GM12873 (cell line): ENCODE data around the gene GPX1.

ENCODE experiments used
- TF ChIP-seq, protein P1 (sequence below): IDR thresholded peaks from 2 replicates; pipeline ENCODE4 v1.5.1; 2012; ENCODE audit warnings: low read depth, mild to moderate bottlenecking, moderate library complexity, low read length, control low read depth; ENCODE audit not compliant: insufficient read depth; ENCODE audit errors: missing control alignments

Gene GPX1

GRCh38 chr3:49333916-49334633 is 24.1 kb downstream of the GPX1 start:
- TF ChIP-seq, protein P1, sequence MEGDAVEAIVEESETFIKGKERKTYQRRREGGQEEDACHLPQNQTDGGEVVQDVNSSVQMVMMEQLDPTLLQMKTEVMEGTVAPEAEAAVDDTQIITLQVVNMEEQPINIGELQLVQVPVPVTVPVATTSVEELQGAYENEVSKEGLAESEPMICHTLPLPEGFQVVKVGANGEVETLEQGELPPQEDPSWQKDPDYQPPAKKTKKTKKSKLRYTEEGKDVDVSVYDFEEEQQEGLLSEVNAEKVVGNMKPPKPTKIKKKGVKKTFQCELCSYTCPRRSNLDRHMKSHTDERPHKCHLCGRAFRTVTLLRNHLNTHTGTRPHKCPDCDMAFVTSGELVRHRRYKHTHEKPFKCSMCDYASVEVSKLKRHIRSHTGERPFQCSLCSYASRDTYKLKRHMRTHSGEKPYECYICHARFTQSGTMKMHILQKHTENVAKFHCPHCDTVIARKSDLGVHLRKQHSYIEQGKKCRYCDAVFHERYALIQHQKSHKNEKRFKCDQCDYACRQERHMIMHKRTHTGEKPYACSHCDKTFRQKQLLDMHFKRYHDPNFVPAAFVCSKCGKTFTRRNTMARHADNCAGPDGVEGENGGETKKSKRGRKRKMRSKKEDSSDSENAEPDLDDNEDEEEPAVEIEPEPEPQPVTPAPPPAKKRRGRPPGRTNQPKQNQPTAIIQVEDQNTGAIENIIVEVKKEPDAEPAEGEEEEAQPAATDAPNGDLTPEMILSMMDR, result no peak

DNA sequence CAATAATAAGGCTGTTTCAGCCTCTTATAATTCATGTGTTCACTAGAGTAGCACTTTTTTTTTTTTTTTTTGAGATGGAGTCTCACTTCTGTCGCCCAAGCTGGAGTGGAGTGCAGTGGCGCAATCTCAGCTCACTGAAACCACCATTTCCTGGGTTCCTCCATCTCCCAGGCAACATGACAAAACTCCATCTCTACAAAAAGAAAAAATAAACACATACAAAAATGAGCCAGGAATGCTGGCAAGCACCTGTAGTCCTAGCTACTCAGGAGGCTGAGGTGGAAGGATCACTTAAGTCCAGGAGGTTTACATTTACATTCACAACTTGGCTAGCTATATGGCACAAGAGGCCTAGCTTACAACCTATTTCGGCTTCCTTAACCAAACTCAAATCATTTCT is 25.1 kb downstream of the GPX1 start:
- TF ChIP-seq, protein P1, result no peak

DNA sequence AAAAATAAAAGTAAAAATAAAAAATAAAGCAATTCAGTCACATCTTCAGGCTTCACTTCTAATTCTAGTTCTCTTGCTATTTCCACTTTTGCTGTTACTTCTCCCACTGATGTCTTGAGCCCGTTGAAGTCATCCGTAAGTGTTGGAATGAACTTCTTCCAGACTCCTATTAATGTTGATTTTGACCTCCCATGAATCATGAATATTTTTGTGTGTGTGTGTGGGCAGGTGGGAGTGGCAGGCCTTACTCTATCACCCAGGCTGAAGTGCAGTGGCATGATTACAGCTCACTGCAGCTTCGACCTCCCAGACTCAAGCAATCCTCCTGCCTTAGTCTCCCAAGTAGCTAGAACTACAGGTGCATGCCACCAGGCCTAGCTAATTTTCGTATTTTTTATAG is 29.0 kb downstream of the GPX1 start:
- TF ChIP-seq, protein P1, result no peak

DNA sequence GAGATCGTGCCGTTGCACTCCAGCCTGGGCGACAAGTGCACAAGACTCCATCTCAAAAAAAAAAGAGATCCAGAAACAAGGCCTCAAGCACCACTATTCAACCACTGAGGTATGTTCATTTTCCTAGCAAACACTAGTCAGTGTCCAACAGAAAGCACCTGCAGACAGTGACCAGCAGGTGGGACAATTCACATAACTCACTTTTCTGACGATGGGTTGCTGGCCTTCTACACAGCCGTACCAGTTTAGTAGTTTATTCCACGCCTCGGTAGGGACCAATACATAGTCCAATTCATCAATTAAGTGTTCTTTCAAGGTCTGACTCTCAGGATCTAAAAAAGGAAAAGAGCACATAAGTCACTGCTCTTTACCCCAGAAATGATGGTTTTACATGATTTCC is 30.7 kb downstream of the GPX1 start:
- TF ChIP-seq, protein P1, result peak; percentile 45

DNA sequence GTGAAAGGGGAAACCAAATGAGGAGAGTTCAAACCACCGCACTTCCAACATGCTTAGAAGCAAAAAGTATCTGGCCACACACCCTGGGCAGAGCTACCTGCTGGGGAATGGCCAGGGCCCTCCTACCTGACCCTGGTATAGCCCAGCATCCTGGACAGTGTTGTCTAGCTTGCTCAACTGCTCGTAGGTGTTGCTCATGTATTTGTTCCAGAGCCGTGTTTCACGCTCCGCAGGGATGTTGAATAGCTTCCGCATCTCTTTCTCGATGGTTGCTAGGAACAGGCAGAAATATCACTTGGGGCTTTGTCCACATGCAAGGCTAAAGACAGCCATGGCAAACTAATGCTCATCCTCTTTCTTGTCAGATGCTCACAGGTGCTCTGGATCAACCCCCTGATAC is 33.4 kb downstream of the GPX1 start:
- TF ChIP-seq, protein P1, result no peak

GRCh38 chr3:49316696-49317457 is 41.3 kb downstream of the GPX1 start:
- TF ChIP-seq, protein P1, result no peak

DNA sequence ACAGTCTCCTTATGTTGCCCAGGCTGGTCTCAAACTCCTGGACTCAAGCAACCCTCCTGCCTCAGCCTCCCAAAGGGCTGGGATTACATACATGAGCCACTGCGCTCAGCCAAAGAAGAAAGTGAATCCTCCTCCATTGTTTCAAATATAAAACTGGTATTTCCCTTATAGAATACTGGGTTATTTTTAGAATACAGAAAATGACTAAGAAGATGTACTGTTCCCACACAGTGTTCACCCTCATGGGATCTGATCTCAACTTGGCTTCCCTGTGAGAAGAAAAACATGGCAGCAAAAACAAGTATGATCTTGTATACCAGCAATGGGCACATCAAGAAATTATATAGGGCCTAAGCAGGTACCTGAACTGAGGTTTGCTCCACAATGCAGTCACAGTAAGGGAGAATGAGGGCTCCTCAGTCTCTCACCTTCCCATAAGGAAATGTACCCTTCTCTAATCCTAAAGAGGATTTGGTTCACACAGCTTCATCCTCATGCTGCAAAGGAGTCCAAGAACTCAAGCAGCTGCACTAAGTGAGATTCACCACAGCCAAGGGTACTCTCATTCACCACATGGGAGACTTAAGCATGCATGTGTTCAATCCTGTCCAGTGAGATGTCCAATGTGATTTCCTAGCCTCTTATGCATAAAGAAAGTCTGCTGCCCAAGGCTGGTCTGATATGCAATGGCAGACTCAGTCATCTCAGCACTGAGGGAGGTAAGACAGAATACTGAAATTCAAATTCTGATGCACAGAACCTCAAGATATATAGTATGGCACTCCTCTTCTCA is 44.1 kb downstream of the GPX1 start:
- TF ChIP-seq, protein P1, result no peak
